ENCODE data around the gene BCL2L12.

Gene BCL2L12

DNA sequence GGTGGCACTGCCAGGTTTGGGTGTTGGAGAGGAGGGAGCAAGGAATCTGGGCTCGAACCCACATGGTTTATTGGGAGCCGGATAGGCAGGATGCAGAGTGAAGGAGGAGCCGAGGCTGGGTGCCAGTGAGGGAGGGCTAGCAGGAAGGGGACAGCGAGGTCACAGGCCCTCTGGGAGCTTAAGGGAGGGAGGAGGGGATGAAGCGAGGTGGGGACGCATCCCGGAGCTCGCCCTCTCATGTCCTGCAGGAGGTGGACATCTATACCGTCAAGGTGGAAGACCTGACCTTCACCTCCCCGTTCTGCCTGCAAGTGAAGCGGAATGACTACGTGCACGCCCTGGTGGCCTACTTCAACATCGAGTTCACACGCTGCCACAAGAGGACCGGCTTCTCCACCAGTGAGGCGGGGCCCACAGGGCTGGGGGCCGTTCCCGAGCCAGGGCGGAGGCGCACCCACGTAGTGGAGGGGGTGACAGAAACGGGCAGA lies 20.2 kb downstream of the BCL2L12 start:
- no peak for DNase-seq

DNA sequence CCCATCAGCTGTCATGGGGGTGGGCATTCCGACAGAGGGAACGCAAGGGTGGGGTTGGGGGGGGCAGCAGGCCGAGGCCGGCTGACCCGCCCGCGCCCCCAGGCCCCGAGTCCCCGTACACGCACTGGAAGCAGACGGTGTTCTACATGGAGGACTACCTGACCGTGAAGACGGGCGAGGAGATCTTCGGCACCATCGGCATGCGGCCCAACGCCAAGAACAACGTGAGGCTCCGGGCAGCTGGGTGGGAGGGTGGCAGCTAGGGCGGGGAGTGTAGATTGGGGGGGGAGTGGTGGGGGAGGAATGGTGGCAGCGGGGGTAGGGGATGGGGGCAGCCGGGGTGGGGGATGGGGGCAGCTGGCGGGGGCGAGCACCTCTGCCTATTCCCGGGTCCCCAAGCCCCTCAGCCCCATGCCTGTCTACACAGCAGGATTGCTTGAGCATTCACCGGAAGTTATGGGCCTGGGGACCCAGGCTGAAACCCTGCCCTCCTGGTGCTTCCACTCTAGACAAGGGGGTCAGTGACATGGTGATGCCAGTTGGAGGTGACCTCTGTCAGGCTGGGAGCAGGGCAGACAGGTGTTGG lies 20.9 kb downstream of the BCL2L12 start:
- DNase-seq: no peak

DNA sequence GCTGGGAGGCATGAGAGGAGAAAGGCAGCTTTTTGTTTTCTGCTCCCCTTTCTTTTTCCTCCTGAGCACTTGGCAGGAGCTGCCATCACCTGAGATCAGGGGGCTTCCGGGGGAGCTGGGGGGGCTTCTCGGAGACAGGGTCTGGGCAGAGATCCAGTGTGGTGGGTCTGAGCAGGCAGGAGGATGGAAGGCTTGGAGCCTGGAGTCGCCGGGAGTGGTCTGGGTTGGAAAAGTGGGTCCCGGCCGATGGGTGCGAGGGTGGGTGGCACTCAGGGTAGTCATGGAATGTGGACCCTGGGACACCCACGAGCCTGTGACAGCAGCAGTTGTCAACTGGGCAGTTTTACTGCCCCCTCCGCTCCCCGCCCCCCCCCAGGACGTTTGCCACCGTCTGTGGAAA lies 21.4 kb downstream of the BCL2L12 start:
- DNase-seq: no peak

- DNase-seq: no peak
These were observed 22.0 kb downstream of the BCL2L12 start for GRCh38 chr19:49687566-49688316.

DNA sequence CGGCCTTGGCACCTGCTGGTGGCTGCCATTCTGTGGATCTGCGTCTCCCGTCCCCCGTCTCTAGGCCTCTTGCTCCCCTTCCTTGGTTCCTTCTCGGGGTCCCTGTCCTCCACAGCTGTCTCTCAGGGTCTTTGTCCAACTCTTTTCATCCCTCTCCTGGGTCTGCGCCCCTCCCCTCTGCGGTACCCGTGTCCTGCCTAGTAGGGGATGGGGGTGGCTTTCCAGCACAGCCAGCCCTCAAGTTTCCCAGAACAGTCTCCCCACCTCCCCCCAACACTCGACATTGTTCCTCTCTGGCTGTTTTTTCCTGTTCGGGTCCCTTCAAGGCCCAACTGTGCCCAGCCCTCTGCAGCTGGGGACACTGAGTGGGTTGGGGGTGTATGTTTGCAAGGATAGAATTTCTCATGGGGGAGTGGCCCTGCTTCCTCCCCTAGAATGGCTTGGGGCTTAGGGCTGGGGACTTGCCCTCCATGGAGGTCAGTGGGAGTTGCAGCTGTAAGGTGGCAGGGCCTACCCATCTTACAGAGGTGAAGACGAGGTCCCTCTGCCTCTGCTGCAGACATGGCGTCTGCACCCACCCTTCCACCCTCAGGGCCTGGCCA lies 22.9 kb downstream of the BCL2L12 start:
- no peak for DNase-seq

DNA sequence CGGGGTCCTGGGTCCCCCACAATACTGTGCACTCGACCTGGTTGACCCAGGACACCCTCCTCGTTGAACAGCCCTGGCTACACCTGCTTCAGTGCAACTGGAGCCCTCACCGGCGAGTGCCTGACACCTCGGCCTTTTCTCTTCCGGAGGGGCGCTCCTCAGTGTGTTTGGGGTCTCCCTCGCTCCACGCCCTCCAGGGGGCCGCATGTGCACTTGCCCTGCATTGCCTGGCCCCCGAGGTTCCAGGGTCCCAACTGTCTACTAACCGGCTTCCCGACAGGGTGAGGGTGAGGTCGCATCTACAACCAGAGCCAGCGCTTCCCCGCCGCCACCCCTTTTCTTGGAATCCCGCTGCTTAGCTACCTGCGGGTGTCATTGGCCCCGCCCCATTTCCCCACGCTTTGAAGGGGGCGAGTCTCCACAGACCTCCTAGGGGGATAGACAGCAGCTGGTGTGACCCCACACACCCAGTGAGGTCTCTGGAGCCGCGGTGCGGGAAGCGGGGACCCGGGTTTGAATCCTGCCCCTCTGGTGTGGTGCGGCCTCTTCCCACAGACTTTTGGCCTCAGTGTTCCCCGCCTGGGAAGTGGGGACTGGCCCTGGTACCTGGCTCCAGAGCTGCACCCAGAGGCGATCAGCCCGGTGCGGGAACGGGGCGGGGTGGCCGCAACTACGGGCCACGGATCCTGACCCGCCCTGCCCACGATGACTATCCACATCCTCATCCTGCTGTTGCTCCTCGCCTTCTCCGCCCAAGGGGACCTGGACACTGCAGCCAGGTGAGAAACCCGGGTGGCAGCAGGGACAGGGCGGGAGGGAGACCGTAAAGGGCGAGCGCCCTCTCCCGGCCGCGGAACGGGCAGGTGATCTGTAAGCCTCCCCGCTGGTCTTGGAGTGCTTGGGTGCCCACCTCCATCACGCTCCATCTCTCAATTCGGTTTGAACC lies 23.7 kb downstream of the BCL2L12 start, which contains the start of gene ADM5:
Gene ADM5, plus strand, starts transcription at position 462 of the 946 bp plus-strand sequence. Its CDS starts 244 bp downstream, at position 706.
- no peak for DNase-seq

DNA sequence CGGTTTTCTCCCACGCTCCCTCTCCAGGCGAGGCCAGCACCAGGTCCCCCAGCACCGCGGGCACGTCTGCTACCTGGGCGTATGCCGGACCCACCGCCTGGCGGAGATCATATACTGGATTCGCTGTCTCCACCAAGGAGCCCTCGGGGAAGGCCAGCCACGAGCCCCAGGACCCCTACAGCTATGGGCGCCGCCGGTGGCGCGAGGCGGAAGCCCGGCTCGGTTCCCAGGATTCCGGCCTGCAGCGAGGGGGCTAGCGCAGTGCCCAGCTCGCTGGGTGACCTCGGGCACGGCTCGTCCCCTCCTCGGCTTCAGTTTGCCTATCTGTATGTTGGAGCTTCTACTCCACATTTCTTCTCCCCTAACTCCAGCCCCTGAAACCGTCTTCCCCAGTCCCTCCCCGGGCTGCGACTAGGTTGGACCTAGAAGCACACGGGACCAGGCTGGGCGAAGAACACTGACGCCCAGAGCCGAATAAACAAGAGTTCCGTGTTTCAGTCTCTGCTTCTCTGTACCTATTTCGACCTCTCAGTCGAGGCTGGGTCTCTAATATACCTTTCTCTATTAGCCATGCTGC lies 24.4 kb downstream of the BCL2L12 start:
- no peak for DNase-seq

- DNase-seq: peak; percentile 64
These were observed 25.0 kb downstream of the BCL2L12 start, which contains the start of gene CPT1C for GRCh38 chr19:49690656-49691242. TSS of gene CPT1C (plus strand) at chr19:49691116. CDS start at chr19:49692253, 1,137 bp downstream.

DNA sequence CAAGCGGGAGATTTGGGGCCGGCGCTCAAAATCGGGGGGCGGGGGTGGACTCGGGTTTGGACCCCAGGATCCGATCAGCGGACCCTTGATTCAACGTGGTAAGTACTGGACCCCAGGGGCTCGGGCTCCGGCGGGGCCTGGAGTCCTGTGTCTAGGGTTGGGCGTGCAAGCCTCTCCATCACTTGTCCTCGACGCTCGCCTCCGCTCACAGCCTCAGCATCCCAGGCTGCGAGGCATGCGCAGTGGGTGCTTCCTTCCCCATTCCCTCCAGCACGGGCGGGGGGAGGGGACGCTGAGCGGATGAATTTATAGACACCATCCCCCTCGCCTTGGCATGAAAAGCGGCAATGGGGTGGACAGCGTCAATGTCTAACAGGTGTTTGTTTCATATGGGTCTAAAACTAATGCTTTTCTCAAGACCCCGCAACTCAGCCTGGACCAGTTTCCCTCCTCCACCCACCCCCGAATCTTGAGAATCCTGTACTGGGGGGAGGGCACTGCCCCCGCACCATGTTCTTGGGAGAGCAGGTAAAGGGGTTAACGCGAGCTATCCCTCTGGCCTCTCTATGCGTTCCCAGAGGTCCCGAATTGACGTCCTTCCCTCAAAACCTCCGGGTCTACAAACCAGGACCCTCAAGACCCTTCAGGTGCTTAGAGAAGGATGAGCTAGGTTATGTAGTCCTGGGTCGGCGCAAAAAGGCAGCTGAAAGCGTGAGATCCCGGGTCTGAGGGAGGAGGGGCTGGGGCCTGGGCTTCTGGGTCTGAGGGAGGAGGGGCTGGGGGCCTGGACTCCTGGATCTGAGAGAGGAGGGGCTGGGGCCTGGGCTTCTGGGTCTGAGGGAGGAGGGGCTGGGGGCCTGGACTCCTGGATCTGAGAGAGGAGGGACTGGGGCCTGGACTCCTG lies 25.8 kb downstream of the BCL2L12 start:
- DNase-seq: peak; percentile 48

DNA sequence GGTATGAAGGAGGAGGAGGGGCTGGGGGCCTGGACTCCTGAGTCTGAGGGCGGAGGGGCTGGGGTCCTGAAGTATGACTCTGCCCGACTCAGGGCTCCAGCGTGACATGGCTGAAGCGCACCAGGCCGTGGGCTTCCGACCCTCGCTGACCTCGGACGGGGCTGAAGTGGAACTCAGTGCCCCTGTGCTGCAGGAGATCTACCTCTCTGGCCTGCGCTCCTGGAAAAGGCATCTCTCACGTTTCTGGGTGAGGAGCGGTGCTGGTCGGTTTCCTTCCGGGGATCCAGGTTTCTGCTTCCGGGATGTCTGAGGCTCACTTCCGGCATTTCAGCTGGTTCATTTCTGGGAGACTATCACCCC lies 26.4 kb downstream of the BCL2L12 start:
- no peak for DNase-seq

DNA sequence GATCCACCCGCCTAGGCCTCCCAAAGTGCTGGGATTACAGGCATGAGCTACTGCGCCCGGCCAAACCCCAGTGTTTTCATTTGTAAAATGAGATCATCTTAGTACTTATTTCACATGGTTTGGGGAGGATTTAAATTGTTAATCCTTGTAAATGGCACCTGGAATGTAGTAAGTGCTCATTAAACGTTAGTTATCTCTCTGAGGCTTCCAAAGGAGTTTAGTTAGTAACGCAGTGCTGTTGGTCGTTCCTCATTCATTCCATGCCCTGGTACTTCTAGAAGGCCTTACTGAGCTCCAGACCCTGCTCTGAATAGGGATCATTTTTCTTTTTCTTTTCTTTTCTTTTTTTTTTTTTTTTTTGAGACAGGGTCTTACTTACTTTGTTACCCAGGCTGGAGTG lies 30.4 kb downstream of the BCL2L12 start:
- DNase-seq: no peak

- no peak for DNase-seq
These were observed 31.1 kb downstream of the BCL2L12 start for GRCh38 chr19:49696865-49697264.

GRCh38 chr19:49699364-49699763 lies 33.6 kb downstream of the BCL2L12 start:
- DNase-seq: no peak

- no peak for DNase-seq
These were observed 34.8 kb downstream of the BCL2L12 start for GRCh38 chr19:49700563-49700962.

DNA sequence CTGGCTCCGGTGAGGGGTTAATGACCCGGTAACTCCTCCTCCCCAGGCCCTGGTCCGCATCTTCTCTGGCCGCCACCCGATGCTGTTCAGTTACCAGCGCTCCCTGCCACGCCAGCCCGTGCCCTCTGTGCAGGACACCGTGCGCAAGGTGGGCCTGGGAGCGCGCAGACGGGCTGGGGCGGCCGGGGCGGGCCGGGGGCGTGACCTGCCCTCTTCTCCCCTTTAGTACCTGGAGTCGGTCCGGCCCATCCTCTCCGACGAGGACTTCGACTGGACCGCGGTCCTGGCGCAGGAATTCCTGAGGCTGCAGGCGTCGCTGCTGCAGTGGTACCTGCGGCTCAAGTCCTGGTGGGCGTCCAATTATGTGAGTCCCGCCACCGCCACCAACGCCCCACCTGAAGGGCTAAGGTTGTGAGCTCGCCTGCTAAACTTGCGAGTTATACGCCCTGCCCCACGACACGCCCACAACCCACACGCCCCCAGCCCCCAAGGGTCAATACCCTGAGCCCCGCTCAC lies 35.6 kb downstream of the BCL2L12 start:
- no peak for DNase-seq

- no peak for DNase-seq
These were observed 39.3 kb downstream of the BCL2L12 start for GRCh38 chr19:49704888-49705642.

- DNase-seq: no peak
These were observed 40.2 kb downstream of the BCL2L12 start for GRCh38 chr19:49705919-49706318.

DNA sequence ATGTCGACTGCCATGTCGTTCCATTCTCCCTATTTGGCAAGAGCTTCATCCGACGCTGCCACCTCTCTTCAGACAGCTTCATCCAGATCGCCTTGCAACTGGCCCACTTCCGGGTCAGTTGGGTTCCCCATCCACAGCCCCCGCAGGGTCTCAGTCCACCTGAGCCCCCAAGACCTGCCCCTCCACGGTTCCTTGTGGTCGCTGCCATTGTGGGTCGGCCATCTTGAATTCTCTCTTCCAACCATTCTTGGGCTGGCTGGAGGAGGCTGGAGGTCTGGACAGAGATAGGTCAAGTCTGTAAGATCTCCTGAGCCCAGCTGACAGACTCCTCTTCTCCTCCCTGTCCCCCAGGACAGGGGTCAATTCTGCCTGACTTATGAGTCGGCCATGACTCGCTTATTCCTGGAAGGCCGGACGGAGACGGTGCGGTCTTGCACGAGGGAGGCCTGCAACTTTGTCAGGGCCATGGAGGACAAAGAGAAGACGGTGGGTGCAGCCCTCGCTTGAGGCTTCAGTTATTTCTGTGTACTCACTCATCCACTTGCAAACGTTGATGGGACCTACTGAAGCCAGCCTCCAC lies 44.7 kb downstream of the BCL2L12 start:
- no peak for DNase-seq

DNA sequence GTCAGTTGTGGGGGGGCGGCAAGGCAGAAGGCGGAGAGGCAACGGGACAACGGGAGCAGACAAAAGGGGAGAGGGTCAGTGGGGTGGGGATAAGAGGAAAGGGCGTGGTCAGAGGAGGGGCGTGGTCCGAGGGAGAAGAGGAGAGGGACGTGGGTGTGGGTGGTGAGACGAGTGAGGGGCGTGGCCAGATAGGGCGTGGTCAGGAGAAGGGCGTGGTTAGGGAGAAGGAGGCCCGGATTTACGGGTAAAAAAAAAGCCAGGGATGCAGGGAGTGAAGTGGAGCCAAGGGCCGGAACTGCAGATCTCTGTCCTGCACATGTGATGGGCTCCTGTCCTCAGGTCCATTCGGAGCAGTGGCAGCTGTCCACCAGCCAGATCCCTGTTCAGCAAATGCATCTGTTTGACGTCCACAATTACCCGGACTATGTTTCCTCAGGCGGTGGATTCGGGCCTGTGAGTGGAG lies 46.7 kb downstream of the BCL2L12 start:
- DNase-seq: no peak
